EH (cell line): ENCODE measurements around the gene KMT2D.

ENCODE experiments used
- DNase-seq: peaks from one replicate; pipeline ENCODE4 v3.0.0-alpha.2; 2015; ENCODE audit warnings: low read depth

KMT2D gene

GRCh38 chr12:49052451-49053208 is 8.0 kb downstream of the KMT2D start:
- no peak for DNase-seq

DNA sequence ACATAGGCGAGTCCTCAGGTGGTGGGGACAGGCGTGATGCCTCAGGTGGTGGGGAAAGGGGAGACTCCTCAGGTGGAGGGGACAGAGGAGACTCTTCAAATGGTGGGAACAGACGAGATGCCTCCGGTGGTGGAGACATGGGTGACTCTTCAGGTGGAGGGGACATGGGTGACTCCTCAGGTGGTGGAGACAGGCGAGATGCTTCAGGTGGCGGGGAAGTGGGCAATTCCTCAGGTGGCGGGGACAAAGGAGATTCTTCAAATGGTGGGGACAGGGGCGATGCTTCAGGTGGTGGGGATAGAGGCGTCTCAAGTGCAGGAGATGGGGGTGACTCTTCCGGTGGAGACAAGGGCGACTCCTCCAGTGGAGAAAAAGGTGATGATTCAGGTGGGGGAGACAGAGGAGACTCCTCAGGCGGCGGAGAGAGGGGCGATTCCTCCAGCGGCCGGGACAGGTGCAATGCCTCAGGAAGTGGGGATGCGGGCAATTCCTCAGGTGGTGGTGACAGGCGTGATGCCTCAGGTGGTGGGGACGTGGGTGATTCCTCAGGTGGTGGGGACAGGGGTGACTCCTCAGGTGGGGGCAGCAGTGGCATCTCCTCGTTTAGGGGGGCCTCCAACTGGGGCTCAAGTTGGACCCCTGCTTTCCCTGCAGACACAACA is 8.7 kb downstream of the KMT2D start:
- DNase-seq: no peak

GRCh38 chr12:49051373-49051764 is 9.2 kb downstream of the KMT2D start:
- no peak for DNase-seq

DNA sequence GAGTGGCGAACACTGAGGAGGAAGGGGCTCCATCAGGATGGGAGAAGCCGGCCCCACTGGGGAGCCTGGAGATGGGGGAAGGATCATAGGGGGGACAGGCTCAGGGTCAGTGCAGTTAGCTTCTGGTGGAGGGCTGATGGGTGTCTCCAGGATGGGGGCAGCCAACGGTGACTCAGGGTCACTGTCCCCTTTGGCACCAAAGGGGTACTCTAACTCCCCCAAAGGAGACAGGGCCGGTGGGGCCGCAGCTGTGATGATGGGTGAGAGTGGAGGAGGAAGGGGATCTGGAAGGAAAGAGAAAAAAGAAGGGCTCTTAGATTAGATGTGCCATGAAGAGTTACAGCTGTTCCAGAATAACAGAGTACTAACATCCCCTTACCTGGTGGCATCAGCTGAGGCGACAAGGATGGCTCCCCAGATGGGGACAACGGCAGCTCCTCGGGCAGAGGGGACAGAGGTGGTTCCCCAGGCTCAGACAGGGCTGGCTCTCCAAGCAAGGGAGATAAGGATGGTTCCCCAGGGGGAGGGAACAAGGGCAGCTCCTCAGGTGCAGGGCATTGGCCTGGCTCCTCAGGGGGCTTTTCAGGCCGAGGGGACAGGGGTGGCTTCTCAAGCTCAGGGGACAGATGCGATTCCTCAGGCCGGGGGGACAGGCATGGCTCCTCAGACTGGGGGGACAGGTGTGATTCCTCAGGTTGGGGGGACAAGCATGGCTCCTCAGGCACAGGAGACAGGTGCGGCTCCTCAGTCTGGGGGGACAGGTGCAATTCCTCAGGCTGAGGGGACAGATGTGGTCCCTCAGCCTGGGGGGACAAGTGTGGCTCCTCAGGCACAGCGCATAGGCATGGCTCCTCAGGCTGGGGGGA is 9.9 kb downstream of the KMT2D start:
- no peak for DNase-seq

- DNase-seq: peak; percentile 76
Measured at GRCh38 chr12:49049566-49050224, 10.9 kb downstream of the KMT2D start.

GRCh38 chr12:49048953-49049352 is 11.6 kb downstream of the KMT2D start:
- DNase-seq: no peak

DNA sequence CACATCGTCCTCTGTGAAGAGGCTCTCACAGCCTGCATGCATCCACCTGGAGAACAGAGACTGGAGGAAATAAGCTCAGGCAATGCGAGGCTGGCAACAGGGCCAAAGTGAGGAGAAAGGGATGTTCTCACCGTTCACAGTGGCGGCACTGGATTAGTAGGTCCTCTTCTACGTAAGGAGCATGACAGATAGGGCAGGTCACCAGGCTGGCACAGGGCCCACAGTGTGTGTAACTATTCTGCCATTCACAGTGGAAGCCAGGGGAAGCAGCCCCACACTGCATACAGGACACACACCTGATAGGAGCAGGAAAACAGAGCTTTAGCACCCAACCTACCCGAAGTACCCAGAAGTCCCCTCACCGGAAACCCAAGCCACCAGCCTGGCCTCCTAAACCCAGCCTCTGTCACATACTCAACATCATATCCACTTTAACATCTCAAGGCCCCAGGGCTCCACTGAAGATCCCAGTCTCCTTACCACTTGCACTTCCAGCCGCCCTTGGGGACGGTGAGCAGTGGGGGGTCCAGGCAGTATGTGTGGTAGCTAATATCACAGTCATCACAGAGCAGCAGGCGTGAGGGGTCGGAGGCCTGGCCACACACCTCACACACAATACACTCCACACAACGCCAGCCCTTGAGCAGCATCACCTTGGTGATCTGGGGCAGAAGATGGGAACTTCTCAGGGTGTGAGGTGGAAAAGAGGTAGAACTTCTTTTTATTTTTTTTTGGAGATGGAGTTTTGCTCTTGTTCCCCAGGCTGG is 14.3 kb downstream of the KMT2D start:
- DNase-seq: no peak

- DNase-seq: no peak
Measured at GRCh38 chr12:49044660-49045059, 15.9 kb downstream of the KMT2D start.

DNA sequence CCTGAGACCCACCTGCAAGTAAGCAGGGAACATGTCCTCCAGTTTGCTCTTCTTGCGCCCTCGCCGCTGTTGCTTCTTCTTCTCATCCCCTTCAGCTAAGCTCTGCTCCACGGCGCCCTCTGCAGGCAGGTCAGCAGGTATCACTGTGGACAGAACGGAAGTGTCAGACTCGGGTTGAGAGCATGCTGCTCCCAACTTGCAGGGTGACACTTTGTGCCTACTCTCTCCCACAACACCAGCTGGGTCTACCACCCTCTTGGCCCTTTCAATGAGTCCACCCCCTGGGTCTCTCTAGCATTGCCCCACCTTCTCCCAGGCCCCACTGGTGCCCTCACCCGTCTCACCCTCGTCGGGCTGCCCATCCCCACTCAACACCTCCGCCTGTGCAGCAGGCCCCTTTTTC is 16.7 kb downstream of the KMT2D start:
- DNase-seq: peak; percentile 55

DNA sequence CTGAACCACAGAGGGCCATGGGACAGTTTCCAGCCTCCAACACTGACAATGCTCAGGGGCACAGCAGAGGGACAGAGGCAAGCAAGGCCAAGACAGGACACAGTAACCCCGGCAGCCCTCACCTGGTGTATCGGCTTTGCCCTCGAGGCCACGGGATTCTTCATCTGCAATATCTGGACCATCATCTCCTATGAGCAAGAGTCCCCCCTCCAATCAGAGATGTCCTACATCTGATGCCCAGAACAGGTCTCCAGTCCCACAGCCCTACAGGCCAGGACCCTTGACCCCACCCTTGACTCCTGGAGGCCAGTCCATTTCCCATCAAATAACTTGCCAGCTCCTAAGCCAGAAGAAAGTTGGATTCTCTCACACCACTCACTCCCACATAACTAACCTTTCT is 17.4 kb downstream of the KMT2D start:
- no peak for DNase-seq

DNA sequence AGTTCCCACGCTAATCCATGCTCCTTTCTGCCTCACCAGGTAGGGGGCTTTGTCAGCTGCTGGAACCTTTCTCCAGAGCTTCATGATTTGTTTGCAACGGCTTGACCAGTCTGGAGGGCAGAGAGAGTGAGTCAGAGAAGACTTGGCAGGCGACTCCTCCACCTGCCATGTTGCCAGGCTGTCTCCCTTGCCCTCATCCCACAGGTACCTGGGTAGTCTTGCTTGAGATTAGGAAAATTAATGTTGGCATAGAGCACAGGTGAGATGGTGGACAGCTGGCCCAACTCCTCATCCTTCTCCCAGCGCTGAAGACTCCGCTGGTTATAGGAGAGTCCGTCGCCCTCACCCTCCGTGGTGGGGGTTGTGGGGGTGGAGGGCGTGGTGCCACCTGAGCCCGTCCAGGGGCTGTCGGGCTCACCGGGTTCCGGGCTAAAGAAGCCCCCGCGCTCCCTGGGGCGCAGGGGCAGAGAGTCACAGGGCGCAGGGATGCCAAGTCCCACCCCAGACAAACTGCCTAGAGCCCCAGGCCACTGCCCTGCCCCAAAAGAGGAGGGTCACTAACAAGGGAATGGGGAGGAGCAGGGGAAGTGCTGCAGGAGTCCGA is 18.6 kb downstream of the KMT2D start:
- no peak for DNase-seq

DNA sequence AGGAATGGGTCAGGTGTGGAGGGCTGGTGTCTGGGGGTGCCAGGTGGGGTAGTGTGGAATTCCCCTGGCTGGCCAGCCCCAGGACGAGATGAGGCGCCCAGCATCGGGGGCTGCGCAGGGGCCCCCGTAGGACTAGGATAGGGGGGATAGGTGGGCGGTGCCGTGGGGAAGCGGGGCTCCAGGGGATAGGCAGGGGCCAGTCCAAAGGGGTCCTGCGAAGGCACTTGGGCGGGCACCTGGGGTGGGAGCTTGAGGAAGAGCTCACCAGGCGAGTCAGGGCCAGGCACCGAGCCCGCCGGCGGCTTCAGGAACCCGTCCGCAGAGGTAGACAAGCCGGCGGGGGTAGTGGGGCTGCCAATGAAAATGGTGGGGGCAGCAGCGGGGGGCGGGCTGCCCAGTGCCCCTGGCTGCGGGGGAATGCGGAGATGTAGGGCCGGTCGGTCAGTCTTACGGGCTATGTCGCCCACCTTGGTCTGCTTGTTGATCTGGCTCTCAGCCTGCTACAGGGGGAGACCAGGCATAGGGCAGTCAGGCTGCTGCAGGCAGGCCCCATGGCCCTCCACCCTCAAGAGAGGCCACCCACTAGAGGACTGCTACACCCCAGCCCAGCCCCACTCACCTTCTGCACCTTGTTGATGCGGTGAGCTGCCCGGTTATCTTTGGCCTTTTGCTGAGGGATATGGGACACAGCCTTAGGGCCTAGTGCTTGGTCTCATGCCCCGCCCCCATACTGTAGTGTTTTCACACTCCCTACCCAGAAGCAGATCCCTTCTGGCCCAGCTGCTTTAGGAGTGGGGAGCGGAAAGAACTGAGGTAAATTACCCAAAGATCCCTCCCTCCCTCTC is 19.3 kb downstream of the KMT2D start:
- DNase-seq: no peak

DNA sequence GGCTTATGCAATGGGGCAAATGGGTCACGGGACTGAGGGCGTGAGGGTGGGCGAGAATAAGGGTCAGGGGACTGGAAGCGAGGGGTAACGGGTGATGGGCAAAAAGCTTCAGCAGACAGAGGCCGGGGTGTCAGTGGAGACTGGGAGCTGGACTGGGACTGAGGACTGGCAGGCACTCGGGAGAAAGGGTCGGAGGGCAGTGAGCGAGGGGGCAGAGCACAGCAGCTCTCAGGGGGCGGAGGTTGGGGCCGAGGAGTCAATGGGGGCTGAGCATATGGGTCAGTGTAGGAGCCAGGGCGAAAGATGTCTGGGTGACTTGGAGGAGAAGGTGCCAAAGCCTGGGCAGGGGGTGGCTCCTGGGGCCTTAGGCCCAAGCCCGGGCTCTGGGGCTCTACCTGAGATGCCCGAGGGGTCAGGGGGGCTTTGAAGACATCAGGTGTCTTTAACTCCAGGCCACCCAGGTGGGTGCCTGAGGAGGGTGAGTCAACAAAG is 20.2 kb downstream of the KMT2D start:
- no peak for DNase-seq

DNA sequence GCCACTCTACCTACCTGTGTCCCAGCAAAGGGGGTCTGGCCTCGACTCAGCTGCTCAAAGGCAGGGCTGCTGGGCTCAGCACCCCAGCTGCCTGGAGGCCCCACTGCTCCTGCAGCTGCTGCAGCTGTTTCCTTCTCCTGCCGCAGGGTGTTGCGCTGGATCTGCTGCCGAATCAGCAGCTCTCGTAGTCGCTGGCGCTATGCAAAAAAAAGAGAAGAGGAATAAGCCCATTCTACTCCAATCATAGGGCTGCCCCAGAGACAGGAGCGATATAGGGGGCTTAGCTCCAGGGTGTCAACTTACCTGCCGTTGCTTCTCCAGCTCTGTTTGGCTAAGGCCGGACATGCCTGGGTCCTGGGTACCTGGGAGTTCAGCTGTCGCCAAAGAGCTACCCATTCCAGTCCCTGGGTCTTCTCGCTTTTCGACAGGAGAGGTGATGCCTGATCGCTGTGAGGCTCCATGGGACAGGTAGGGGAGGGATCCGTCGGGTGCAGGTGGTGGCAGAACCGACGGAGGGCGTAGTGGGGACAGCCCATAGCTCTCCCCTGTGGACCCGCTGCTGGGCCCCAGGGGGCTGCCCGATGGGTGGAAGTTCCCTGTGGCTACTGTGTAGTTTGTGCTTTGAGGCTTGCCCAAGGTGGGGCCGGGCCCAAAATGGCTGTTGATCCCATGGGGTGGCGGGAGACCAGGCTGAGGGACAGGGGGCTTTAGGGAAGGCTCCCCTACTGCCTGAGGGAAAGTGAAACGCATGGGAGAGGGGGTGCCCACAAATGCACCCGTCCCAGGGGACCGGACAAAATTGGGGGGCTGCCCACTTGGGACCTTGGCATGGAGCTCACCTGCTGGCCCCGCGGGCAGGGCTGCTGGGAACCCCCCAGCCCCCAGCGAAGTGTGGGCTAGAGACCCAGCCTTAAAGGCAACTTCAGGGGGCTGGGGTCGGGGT is 20.9 kb downstream of the KMT2D start:
- no peak for DNase-seq

- DNase-seq: no peak
Measured at GRCh38 chr12:49038291-49038955, 22.2 kb downstream of the KMT2D start.

DNA sequence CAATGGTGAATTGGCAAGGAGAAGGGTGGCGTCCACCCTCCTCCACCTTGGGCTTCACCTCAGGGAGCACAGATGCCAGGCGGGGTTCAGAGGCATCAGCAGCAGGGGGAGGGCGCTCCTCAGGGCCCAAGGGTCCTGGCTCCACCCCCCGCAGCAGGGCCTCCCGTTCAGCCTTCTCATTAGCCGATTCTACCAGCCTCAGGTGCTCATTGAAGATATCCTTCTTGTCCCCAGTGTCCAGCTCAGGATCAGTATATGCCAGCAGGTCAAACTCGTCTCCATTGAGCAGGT is 22.7 kb downstream of the KMT2D start:
- no peak for DNase-seq

GRCh38 chr12:49037111-49037946 is 23.3 kb downstream of the KMT2D start:
- DNase-seq: no peak

DNA sequence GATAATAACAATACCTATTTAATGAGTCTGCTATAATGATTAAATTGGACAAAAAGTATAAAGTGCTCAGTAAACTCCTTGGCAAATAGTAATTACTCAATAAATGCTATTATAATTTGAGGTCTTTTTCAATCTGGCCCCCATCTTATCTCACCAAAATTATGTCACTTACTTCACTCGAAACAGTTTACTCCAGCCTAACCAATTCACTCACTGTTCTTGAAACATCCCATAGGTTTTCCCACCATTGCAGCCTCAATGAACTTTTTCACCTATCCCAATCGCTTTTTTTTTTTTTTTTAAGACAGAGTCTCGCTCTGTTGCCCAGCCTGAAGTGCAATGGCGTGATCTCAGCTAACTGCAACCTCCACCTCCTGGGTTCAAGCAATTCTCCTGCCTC is 24.6 kb downstream of the KMT2D start:
- DNase-seq: no peak
